GM18511 (cell line): ENCODE results near the gene LAIR1.
"Not testable (repeated sequence)": the region's sequence is repeated elsewhere in the genome, so short reads cannot be mapped to it uniquely, and the experiment has no call there.

ENCODE experiments used
- ATAC-seq: cut with Tn5 transposase; IDR thresholded peaks from one replicate; pipeline ENCODE4 v1.9.1; 2021; ENCODE audit warnings: mild to moderate bottlenecking, moderate library complexity; ENCODE audit not compliant: unreplicated experiment

Gene LAIR1

GRCh38 chr19:54343868-54344267 lies 20.9 kb downstream of the LAIR1 start:
- ATAC-seq: no peak

GRCh38 chr19:54341295-54341694 lies 23.4 kb downstream of the LAIR1 start:
- ATAC-seq: no peak

- no peak for ATAC-seq
These were observed 24.9 kb downstream of the LAIR1 start for GRCh38 chr19:54339646-54340358.

DNA sequence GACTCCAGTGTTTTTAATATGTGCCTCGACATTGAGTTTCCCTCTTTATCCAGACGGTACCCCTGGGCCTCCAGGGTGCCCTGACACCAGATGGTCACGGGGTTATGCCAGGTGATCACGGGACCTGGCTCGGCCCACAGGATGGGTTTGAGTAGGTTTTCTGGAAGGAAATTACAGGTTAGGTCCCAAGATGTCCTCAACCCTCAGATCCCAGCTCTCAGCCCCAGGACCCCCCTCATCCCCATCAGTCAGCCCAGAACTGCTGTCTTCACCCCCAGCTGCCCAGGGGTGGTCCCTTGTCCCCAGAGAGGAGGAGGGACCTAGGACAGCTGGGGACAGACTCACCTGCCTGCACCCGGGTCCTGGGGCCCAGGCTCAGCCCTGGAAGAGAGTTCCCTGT lies 26.2 kb downstream of the LAIR1 start:
- ATAC-seq: no peak

GRCh38 chr19:54337858-54338230 lies 26.9 kb downstream of the LAIR1 start:
- ATAC-seq: no peak

DNA sequence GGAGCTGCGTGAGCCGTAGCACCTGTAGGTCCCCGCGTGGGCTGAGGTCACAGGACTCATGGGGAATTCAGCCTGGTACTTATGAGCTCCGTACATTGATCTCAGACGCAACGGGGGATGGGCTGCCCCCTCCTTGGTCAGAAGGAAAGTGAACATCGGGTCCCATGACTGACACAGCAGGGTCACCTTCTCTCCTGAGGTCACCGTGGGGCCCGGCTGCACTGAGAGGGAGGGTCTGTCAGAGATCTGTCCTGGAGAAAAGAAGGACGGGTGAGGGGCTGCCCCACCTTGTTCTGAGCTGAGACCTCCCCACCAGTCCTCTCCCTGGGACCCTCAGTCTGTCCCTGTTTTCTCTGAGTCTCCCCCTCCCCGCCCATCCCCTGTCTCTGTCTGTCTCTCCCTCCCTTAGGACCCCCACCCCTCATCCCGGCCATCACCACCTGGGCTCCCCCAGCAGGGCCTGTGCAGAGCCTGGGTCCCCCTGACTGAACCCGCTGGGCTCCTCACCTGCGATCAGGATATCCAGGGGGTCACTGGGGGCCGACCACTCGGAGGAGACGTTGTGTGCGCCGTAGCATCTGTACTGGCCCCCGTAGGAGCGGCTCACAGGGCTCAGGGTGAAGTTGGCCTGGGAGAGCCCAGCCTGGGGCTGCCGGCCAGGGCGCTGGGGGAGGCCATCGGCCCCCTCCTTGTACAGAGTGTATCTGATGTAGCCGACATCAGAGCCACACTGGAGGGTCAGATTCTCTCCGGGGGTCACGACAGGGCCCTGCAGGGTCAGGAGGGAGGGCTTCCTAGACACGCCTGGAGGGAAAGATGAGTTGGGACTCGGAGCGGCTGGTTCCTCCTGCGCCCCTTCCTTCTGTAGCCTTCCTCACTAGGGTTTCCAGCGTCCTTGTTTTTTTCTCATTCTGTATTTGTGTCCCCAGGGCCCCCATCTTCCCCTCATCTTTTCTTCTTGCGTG lies 27.6 kb downstream of the LAIR1 start:
- no peak for ATAC-seq

DNA sequence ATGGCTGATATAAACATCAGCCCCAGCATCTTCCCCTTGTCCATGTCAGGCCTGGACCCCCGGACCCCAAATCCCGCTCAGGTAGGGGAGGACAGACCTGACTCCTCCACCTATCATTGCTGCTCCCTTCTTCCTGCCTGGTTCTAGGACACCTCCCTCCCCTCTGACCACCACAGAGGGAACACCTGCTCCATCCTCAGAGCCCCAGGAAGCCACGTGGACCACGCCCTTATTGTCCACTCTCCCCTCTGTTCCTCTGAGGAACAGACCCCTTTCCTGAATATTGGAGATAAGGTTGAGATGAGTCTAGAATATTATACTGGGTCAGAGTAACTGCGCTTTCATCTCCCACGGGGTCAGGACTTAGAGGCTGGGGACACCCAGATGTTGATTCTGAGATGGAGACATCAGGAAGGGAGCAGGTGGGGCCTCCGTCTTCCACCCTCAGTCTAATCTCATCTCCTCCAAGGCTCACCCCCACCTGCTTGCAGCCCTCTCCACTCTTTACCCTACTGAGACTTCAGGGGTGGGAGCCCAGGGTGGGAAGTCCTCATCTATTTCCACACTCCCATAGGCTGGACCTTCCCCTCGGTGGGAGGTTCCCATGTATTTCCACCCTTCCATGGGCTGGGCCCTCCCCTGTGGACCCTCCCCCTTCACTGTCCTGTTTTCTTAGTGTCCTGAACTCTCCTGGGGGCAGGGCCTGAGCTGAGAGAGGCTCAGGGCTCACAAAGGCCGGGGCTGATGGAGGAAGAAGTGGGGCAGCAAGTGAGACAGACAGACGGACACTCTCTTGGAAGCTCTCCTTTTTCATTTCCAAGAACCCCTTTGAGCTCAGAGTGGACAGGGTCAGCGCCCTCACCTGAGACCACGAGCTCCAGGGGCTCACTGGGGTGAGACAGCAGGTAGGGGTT lies 28.5 kb downstream of the LAIR1 start:
- ATAC-seq: no peak

DNA sequence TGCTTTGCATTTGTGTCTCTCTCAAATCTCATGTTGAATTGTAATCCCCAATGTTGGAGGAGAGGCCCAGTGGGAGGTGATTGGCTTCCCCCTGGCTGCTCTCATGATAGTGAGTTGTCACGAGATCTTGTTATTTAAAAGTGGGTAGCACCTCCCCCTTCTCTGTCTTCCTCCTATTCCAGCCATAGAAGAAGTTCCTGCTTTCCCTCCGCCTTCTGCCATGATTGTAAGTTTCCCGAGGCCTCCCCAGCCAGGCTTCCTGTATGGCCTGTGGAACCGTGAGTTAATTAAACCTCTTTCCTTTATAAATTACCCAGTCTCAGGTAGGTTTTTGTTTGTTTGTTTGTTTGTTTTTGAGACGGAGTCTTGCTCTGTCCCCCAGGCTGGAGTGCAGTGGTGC lies 29.6 kb downstream of the LAIR1 start:
- ATAC-seq: no peak

DNA sequence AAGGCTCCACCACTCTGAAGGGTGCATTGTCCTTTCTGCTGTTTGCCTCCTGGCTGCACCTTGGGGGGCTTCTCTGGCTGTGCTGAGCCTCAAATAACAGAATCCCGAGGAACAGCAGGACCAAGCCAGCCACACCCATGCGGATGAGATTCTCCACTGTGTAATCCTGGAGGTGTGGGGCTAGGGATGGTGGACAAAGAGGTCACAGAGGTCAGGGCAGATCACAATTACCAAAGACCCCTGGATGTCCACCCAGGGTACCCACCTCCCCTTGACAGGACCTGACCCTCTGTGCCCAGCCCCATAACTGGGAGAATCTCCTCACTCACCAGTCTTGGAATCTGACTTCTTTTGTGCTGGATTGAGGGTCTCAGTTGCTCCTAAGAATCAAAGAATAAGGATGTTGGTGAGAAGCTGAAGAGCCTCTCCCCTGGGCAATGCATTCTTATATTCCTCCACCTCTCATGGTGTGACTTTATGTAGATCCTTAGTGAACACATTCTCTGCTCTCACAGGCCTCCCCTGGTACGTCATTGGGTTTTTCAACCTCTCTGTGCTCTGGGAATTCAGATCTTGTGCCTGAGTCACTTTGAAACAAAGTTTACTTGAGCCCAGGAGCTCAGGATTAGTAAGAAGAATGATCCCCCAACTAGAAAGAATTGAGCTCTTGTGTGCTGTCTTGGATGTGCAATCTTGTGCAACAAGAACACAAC lies 31.0 kb downstream of the LAIR1 start:
- no peak for ATAC-seq

DNA sequence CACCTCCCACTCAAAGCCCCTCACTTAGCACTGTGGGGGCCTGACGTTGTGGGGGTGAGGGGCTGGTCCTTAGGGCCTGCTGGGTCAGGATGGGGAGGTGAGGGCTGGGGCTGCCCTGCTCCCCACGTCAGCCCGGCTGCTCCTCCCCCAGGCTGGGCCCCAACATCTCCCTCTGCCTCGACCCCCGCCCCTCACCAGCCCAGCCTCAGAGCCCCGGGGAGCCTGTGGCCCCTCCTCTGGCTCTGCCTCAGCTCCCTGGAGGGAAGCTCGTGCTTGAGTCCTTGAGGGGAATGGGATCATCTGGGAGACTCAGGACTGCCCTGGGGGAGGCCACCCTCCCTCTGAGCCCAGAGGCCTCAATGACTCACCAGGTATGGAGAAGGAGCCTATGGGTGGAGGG lies 32.6 kb downstream of the LAIR1 start:
- ATAC-seq: no peak

DNA sequence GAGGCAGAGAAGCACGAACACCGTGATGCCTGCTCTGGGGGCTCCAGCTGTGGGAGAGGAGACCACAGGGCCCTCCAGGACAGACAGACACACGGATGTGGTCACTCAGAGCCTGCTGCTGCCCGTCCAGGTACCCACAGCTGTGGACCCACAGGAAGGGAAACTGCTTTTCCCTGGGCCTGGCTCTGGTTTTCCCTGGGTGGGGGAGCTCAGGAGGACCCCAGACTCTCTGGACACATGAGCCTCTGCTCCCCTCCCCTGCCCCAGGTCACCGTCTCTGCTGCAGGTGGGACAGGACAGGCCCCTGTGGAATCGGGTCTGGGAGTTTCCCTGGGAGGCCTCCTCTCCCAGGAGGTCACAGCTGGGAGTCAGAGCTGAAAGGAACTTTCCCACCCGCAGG lies 33.1 kb downstream of the LAIR1 start:
- no peak for ATAC-seq

GRCh38 chr19:54329476-54330165 lies 35.1 kb downstream of the LAIR1 start:
- ATAC-seq: no peak

DNA sequence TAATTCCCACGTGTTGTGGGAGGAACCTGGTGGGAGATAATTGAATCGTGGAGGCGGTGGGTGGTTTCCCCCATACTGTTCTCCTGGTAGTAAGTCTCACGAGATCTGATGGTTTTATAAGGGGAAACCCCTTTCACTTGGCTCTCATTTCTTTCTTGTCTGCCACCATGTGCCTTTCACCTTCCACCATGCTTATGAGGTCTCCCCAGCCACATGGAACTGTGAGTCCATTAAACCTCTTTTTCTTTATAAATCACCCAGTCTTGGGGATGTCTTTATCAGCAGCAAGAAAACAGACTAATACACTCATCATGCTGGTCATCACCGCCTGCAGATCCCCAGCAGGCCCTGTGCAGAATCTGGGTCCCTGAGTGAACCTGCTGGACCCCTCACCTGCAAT lies 36.0 kb downstream of the LAIR1 start:
- ATAC-seq: not testable (repeated sequence)

DNA sequence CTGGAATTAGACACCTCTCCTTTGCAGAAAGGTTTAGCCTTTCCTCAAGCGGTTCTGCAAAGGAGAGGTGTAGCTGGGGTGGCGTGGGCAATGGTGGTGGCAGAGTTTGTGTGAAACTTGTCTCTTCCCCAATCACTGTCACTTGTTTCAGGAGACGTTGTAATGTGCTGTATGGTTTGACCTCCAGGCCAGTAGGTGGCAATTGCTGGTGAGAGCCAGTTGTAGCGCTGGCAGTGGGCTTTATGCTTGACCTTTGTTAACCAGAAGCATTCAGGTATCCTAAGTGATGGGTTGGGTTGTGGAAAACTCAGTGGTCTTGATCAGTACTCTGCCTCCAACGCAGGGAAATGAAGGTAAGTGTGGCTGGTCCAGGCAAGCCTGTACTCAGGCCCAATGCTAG lies 39.1 kb downstream of the LAIR1 start:
- ATAC-seq: no peak

DNA sequence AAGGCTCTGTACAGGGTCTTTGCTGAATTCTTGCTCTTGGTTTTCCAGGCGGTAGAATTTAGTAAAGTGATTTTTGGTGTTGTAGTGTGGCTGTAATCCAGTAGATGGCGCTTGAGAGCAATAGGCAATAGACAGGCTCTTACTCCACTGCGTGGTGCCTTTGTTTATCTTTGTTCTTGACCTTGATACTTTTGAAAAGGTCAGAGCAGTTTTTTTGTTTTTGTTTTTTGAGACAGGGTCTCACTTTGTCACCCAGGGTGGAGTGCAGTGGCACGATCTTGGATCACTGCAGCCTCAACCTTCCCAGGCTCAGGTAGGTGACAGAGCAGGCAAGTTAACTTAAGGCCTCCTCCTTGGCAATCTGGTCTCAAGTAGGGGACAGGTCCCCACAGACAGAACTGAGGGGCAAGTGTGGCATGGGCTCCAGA lies 39.5 kb downstream of the LAIR1 start:
- ATAC-seq: no peak

GRCh38 chr19:54324071-54324470 lies 40.7 kb downstream of the LAIR1 start:
- ATAC-seq: no peak

DNA sequence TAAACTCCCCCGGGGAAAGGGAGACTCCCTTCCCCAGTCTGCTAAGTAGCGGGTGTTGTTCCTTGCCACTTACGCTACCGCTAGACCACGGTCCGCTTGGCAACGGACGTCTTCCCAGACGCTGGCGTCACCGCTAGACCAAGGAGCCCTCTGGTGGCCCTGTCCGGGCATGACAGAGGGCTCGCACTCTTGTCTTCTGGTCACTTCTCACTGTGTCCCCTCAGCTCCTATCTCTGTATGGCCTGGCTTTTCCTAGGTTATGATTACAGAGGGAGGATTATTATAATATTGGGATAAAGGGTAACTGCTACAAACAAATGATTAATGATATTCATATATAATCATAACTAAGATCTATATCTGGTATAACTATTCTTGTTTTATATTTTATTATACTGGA lies 41.8 kb downstream of the LAIR1 start:
- ATAC-seq: not testable (repeated sequence)

GRCh38 chr19:54322295-54322694 lies 42.4 kb downstream of the LAIR1 start:
- ATAC-seq: not testable (repeated sequence)

DNA sequence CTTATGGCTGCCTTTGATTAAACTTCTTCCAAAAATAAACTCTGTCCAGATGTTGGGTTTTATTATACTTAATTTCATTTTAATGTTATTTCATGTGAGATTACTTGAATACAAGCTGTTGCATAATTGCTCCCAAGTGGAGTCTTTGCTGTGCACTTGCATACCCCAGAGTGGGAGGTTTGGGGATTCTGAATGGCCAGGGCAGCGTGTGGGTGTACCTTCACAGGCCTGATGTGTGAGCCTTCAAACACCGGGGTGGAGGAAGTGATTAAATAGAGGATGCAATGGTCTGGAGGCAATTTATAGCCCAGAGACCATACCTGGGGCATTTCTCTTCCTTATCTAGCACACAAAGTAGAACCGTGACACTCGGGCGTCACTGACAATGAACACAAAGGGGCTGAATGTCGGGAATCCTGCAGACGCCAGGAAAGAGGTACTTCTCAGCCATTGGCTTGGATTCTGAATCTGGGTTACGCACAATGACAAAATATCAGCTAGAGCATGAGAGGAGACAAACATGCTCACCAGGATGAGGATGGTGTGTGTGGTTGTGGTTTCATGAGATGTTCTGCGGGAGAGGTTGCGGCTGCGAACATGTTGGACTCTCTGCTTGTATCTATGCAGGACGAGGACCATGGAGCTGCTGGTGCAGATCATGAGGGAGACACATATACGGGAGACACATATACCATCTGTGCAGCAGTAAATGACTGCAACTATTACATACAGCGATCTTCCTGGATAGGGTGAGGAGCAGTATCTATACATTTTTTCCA lies 44.6 kb downstream of the LAIR1 start:
- ATAC-seq: no peak
